RWPE1 (cell line): ENCODE measurements around the gene MMRN2.

ENCODE experiments used
- CTCF ChIA-PET: fragments of 350-600 bp; sonication (Branson Sonifier 250); formaldehyde crosslinking; extraction: SDS; loops from one replicate; lab custom pipeline; 2021; lab: Yijun Ruan, JAX
- POLR2A ChIA-PET: fragments of 400-600 bp; formaldehyde crosslinking; extraction: SDS; loops from one replicate; lab custom pipeline; 2020; ENCODE audit warnings: antibody characterized with exemption; ENCODE audit not compliant: low non-redundant PET; lab: Yijun Ruan, JAX
- DNase-seq: peaks from one replicate; pipeline ENCODE4 v3.0.0; 2012; ENCODE audit warnings: low spot score
- H3K27ac ChIP-seq: fragments of 450-650 bp; 2 replicates; pipeline ENCODE4 v1.5.1; 2017
- CTCF ChIP-seq: fragments of 450-650 bp; conservative IDR thresholded peaks from 2 replicates; pipeline ENCODE4 v1.5.1; 2017; ENCODE audit warnings: low read depth, mild to moderate bottlenecking

MMRN2 gene

GRCh38 chr10:86946213-86947155 lies 10.9 kb downstream of the MMRN2 start:
- TF ChIP-seq CTCF, result no peak
- H3K27ac ChIP-seq, result no peak overlapping the region
- ChIA-PET CTCF (interaction anchor here (0.6 to 1.4 kb wide), 4 partner anchors 14 to 973 kb away, joined by 4 to 5 read pairs (median 4); no protein-coding TSS in a partner anchor), POLR2A (interaction anchor here (1.7 to 1.8 kb wide), 2 partner anchors 14 to 22 kb away, joined by 4 to 8 read pairs; partner anchors contain the start of gene ADIRF)
- DNase-seq, result no peak

GRCh38 chr10:86945361-86946212 lies 11.8 kb downstream of the MMRN2 start:
- TF ChIP-seq CTCF, result no peak
- no peak for DNase-seq
- no peak overlapping the region for H3K27ac ChIP-seq
- ChIA-PET CTCF (interaction anchor here (0.7 to 1.4 kb wide), 2 partner anchors 15 to 23 kb away, joined by 4 to 5 read pairs; no protein-coding TSS in a partner anchor), POLR2A (interaction anchor here (1.7 to 1.8 kb wide), 2 partner anchors 15 to 23 kb away, joined by 4 to 8 read pairs; partner anchors contain the start of gene ADIRF)

- no peak overlapping the region for H3K27ac ChIP-seq
- no peak for DNase-seq
- POLR2A ChIA-PET, result interaction anchor here (0.6 to 1.8 kb wide), 2 partner anchors 24 to 117 kb away, joined by 3 to 4 read pairs; partner anchors contain the start of gene ADIRF
- CTCF ChIA-PET, result interaction anchor here (1.4 to 1.5 kb wide), 2 partner anchors 15 kb away, joined by 5 to 6 read pairs; no protein-coding TSS in a partner anchor
- TF ChIP-seq CTCF, result no peak
These were observed 12.5 kb downstream of the MMRN2 start for GRCh38 chr10:86944907-86945306.

GRCh38 chr10:86944471-86944870 lies 12.9 kb downstream of the MMRN2 start:
- no peak for TF ChIP-seq CTCF
- no peak overlapping the region for H3K27ac ChIP-seq
- ChIA-PET POLR2A (interaction anchor here (0.6 kb wide), 1 partner anchor 117 kb away, joined by 3 read pairs; no protein-coding TSS in a partner anchor), CTCF (interaction anchor here (1.5 kb wide), 1 partner anchor 16 kb away, joined by 6 read pairs; no protein-coding TSS in a partner anchor)
- no peak for DNase-seq

- CTCF ChIA-PET, result interaction anchor here (1.5 kb wide), 1 partner anchor 16 kb away, joined by 6 read pairs; no protein-coding TSS in a partner anchor
- H3K27ac ChIP-seq, result no peak overlapping the region
- TF ChIP-seq CTCF, result no peak
- no peak for DNase-seq
- POLR2A ChIA-PET, result no interaction called here
These were observed 13.4 kb downstream of the MMRN2 start for GRCh38 chr10:86944031-86944419.
